SK-N-SH (cell line): ENCODE measurements around the gene ALG3. TPM values are rescaled to one million over a fixed set of nuclear protein-coding genes. Genes with fewer than 3 reads are reported as not detected.

Experiments
- CTCF ChIA-PET: fragments of 300-600, 350-600 bp; formaldehyde crosslinking; extraction: SDS; loops from one replicate; lab custom pipeline; 2021; lab: Yijun Ruan, JAX
- POLR2A ChIA-PET: fragments of 350-600 bp; sonication (Branson Sonifier 250); formaldehyde crosslinking; extraction: SDS; loops from one replicate; lab custom pipeline; 2020; ENCODE audit warnings: antibody characterized with exemption, inconsistent platforms; lab: Yijun Ruan, JAX
- DNase-seq: peaks from one replicate; pipeline ENCODE4 v3.0.0; 2012
- H2AFZ ChIP-seq: fragments of 200-600 bp; sonication (generic); 2 replicates; pipeline ENCODE4 v1.8.1; 2016; ENCODE audit warnings: antibody characterized with exemption, mild to moderate bottlenecking, low read depth
- H3F3A ChIP-seq: fragments of 200-600 bp; sonication (generic); replicated peaks from 2 replicates; pipeline ENCODE3; 2016; ENCODE audit warnings: antibody characterized with exemption, mild to moderate bottlenecking; ENCODE audit not compliant: insufficient read depth
- H3K27ac ChIP-seq, 2 experiments: fragments of 200-500 bp in 1 of 2; fragments of 200-600 bp in 1 of 2; sonication (Bioruptor generic) in 1 of 2; sonication (generic), shearing (Covaris generic) in 1 of 2; 2 replicates each; pipeline versions ENCODE4 v1.5.1 to v1.6.1; 2014 to 2016; ENCODE audit warnings: low read depth in 2 of 2, inconsistent platforms in 1 of 2, low read length in 1 of 2, mild to moderate bottlenecking in 1 of 2, mixed read lengths in 1 of 2
- H3K27me3 ChIP-seq: fragments of 200-600 bp; sonication (generic), shearing (Covaris generic); 2 replicates; pipeline ENCODE4 v1.6.1; 2016; ENCODE audit warnings: mixed run types; ENCODE audit not compliant: insufficient read depth
- H3K36me3 ChIP-seq, 2 experiments: fragments of 200-500 bp in 1 of 2; fragments of 200-600 bp in 1 of 2; sonication (Bioruptor generic) in 1 of 2; sonication (generic) in 1 of 2; replicated peaks in 1 of 2; 2 replicates each; pipeline versions ENCODE3 to v1.5.1; 2014 to 2016; ENCODE audit warnings: low read length in 1 of 2, mild to moderate bottlenecking in 1 of 2; ENCODE audit not compliant: insufficient read depth in 2 of 2, control insufficient read depth in 1 of 2
- H3K4me1 ChIP-seq, 2 experiments: fragments of 200-500 bp in 1 of 2; fragments of 200-600 bp in 1 of 2; sonication (Bioruptor generic) in 1 of 2; sonication (generic), shearing (Covaris generic) in 1 of 2; 2 replicates each; pipeline versions ENCODE4 v1.5.1 to v1.6.1; 2014 to 2016; ENCODE audit warnings: low read depth in 1 of 2, low read length in 1 of 2, mixed run types in 1 of 2; ENCODE audit not compliant: insufficient read depth in 2 of 2, control insufficient read depth in 1 of 2
- H3K4me2 ChIP-seq: fragments of 200-600 bp; sonication (generic), shearing (Covaris generic); 2 replicates; pipeline ENCODE4 v1.6.1; 2017; ENCODE audit warnings: mixed run types
- H3K4me3 ChIP-seq, 2 experiments: fragments of 200-500 bp in 1 of 2; fragments of 200-600 bp in 1 of 2; sonication (Bioruptor generic) in 1 of 2; sonication (generic), shearing (Covaris generic) in 1 of 2; 2 replicates each; pipeline versions ENCODE4 v1.5.1 to v1.8.1; 2014 to 2016; ENCODE audit warnings: low read depth in 2 of 2, inconsistent platforms in 1 of 2, low read length in 1 of 2, mild to moderate bottlenecking in 1 of 2, mixed read lengths in 1 of 2, moderate library complexity in 1 of 2
- H3K79me2 ChIP-seq: fragments of 200-600 bp; sonication (generic); 2 replicates; pipeline ENCODE4 v1.8.1; 2017; ENCODE audit warnings: mild to moderate bottlenecking; ENCODE audit not compliant: insufficient read depth
- H3K9ac ChIP-seq: fragments of 200-600 bp; sonication (generic); 2 replicates; pipeline ENCODE4 v1.6.1; 2017; ENCODE audit warnings: mixed run types
- H3K9me2 ChIP-seq: fragments of 200-600 bp; sonication (generic); 2 replicates; pipeline ENCODE4 v1.6.1; 2017; ENCODE audit warnings: mixed run types
- H3K9me3 ChIP-seq: fragments of 200-600 bp; sonication (generic); 2 replicates; pipeline ENCODE4 v1.6.1; 2017; ENCODE audit warnings: mixed run types, mild to moderate bottlenecking, moderate library complexity
- H4K20me1 ChIP-seq: fragments of 200-600 bp; sonication (generic); 2 replicates; pipeline ENCODE4 v1.6.1; 2017; ENCODE audit warnings: mild to moderate bottlenecking, mixed run types; ENCODE audit not compliant: insufficient read depth
- ELF1 ChIP-seq: IDR thresholded peaks from 2 replicates; pipeline ENCODE4 v1.4.0; 2012
- EP300 ChIP-seq, 2 experiments: IDR thresholded peaks; 2 replicates each; pipeline versions ENCODE4 v1.4.0 to v1.6.1; 2012; ENCODE audit warnings: borderline replicate concordance in 1 of 2, low read depth in 1 of 2, low read length in 1 of 2
- FOSL2 ChIP-seq: IDR thresholded peaks from 2 replicates; pipeline ENCODE4 v1.4.0; 2012; ENCODE audit warnings: low read depth, mild to moderate bottlenecking, moderate library complexity, borderline replicate concordance
- FOXJ3 ChIP-seq: sonication (generic); formaldehyde crosslinking; IDR thresholded peaks from 2 replicates; pipeline ENCODE4 v1.5.1; 2020; ENCODE audit warnings: mild to moderate bottlenecking, missing genetic modification reagents
- GABPA ChIP-seq: IDR thresholded peaks from 2 replicates; pipeline ENCODE4 v1.4.0; 2012; ENCODE audit warnings: low read depth, mild to moderate bottlenecking
- GATA2 ChIP-seq: sonication (generic); formaldehyde crosslinking; IDR thresholded peaks from 2 replicates; pipeline ENCODE4 v1.5.0; 2020; ENCODE audit warnings: mild to moderate bottlenecking, missing genetic modification reagents
- MXI1 ChIP-seq: IDR thresholded peaks from 2 replicates; pipeline ENCODE4 v1.6.1; 2012; ENCODE audit warnings: mild to moderate bottlenecking, low read depth, low read length, improper control_type of control experiment
- NFIC ChIP-seq: IDR thresholded peaks from 2 replicates; pipeline ENCODE4 v1.4.0; 2012; ENCODE audit warnings: borderline replicate concordance
- RAD21 ChIP-seq: IDR thresholded peaks from 2 replicates; pipeline ENCODE4 v1.6.1; 2012; ENCODE audit warnings: mild to moderate bottlenecking, low read length
- RCOR1 ChIP-seq: fragments of 150-350 bp; IDR thresholded peaks from 2 replicates; pipeline ENCODE4 v1.6.1; 2017; ENCODE audit warnings: antibody characterized with exemption, low read length
- REST ChIP-seq: IDR thresholded peaks from 2 replicates; pipeline ENCODE4 v1.6.1; 2012; ENCODE audit warnings: mild to moderate bottlenecking, low read depth, low read length, moderate library complexity
- RFX5 ChIP-seq: IDR thresholded peaks from 2 replicates; pipeline ENCODE4 v1.6.1; 2012; ENCODE audit warnings: mild to moderate bottlenecking, improper control_type of control experiment, low read length
- SIN3A ChIP-seq: IDR thresholded peaks from 2 replicates; pipeline ENCODE4 v1.6.1; 2012; ENCODE audit warnings: low read depth, mild to moderate bottlenecking, low read length, moderate library complexity, borderline replicate concordance
- TAF1 ChIP-seq: IDR thresholded peaks from 2 replicates; pipeline ENCODE4 v1.6.1; 2012; ENCODE audit warnings: low read depth, mild to moderate bottlenecking, low read length, moderate library complexity, borderline replicate concordance
- TEAD4 ChIP-seq: IDR thresholded peaks from 2 replicates; pipeline ENCODE4 v1.4.0; 2012; ENCODE audit warnings: mild to moderate bottlenecking, borderline replicate concordance; ENCODE audit not compliant: insufficient read depth
- USF1 ChIP-seq: IDR thresholded peaks from 2 replicates; pipeline ENCODE4 v1.4.0; 2012; ENCODE audit warnings: low read depth, borderline replicate concordance
- YY1 ChIP-seq: IDR thresholded peaks from 2 replicates; pipeline ENCODE4 v1.4.0; 2012; ENCODE audit warnings: low read depth, mild to moderate bottlenecking
- WGBS: methylation state at CpG from one replicate; pipeline ENCODE4 v1.1.6; 2017; ENCODE audit warnings: low lambda C conversion rate; 5-methylcytosine and 5-hydroxymethylcytosine counted together
- polyA plus RNA-seq, 3 experiments: library from polyadenylated mRNA; depleted of rRNA; stranded (reverse); fragments of >200 nt; gene quantifications; 2 replicates each; pipeline ENCODE4 v1.2.3, GENCODE V29; 2012
- TF ChIP-seq, protein P1 (sequence below): fragments of 200-600 bp; sonication (generic); IDR thresholded peaks from 2 replicates; pipeline ENCODE4 v1.6.1; 2017; ENCODE audit warnings: antibody characterized with exemption, mild to moderate bottlenecking, moderate library complexity
- TF ChIP-seq, protein P2 (sequence below): IDR thresholded peaks from 2 replicates; pipeline ENCODE4; 2012
- TF ChIP-seq, protein P3 (sequence below): IDR thresholded peaks from 2 replicates; pipeline ENCODE4 v1.4.0; 2012; ENCODE audit warnings: low read depth

ALG3 gene
- polyA plus RNA-seq, 1 of the 3 experiments (the other 2 are of a cell fraction), result 66.0 TPM

GRCh38 chr3:184255291-184256039, 6.7 kb upstream of the ALG3 start:
- H3F3A ChIP-seq, result peaks cover 2% of the 10 kb centered on the region
- no peak overlapping the region for H3K4me3 ChIP-seq
- peaks cover 22% of the 10 kb centered on the region for H4K20me1 ChIP-seq
- ChIA-PET CTCF (interaction anchor here (0.6 to 1.4 kb wide), 5 partner anchors 14 to 370 kb away, joined by 3 to 4 read pairs (median 4); partner anchors contain the start of gene PARL), POLR2A (no interaction called here)
- no peaks in the 10 kb centered on the region for H3K36me3 ChIP-seq
- no peak overlapping the region for H3K9ac ChIP-seq
- no peak overlapping the region for H2AFZ ChIP-seq
- TF ChIP-seq MXI1 (no peak), GATA2 (CRISPR knock-in tag) (no peak), RFX5 (no peak), YY1 (no peak), USF1 (no peak), FOXJ3 (CRISPR knock-in tag) (no peak), TAF1 (no peak), EP300 (IDR thresholded peaks at IDR 0.05; ENCODE audit: borderline replicate concordance in 1 of 2, low read depth in 1 of 2, low read length in 1 of 2) (no peak), NFIC (no peak), GABPA (no peak), SIN3A (no peak), TEAD4 (no peak), FOSL2 (no peak), REST (no peak), ELF1 (no peak), RAD21 (no peak), RCOR1 (no peak)
- TF ChIP-seq, protein P1, sequence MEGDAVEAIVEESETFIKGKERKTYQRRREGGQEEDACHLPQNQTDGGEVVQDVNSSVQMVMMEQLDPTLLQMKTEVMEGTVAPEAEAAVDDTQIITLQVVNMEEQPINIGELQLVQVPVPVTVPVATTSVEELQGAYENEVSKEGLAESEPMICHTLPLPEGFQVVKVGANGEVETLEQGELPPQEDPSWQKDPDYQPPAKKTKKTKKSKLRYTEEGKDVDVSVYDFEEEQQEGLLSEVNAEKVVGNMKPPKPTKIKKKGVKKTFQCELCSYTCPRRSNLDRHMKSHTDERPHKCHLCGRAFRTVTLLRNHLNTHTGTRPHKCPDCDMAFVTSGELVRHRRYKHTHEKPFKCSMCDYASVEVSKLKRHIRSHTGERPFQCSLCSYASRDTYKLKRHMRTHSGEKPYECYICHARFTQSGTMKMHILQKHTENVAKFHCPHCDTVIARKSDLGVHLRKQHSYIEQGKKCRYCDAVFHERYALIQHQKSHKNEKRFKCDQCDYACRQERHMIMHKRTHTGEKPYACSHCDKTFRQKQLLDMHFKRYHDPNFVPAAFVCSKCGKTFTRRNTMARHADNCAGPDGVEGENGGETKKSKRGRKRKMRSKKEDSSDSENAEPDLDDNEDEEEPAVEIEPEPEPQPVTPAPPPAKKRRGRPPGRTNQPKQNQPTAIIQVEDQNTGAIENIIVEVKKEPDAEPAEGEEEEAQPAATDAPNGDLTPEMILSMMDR, result no peak
- TF ChIP-seq, protein P2, sequence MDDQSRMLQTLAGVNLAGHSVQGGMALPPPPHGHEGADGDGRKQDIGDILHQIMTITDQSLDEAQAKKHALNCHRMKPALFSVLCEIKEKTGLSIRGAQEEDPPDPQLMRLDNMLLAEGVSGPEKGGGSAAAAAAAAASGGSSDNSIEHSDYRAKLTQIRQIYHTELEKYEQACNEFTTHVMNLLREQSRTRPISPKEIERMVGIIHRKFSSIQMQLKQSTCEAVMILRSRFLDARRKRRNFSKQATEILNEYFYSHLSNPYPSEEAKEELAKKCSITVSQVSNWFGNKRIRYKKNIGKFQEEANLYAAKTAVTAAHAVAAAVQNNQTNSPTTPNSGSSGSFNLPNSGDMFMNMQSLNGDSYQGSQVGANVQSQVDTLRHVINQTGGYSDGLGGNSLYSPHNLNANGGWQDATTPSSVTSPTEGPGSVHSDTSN, result no peak
- TF ChIP-seq, protein P3, sequence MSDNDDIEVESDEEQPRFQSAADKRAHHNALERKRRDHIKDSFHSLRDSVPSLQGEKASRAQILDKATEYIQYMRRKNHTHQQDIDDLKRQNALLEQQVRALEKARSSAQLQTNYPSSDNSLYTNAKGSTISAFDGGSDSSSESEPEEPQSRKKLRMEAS, result no peak
- H3K9me3 ChIP-seq, result no peaks in the 10 kb centered on the region
- no peaks in the 10 kb centered on the region for H3K27me3 ChIP-seq
- H3K4me2 ChIP-seq, result no peak overlapping the region
- 100% methylated on average over 3 of the region's 3 CpGs for WGBS
- no peaks in the 10 kb centered on the region for H3K9me2 ChIP-seq
- H3K4me1 ChIP-seq, result peaks cover 0 to 11% of the 10 kb centered on the region in 2 experiments; a peak in 2 of 4 replicates
- no peak for DNase-seq
- H3K79me2 ChIP-seq, result no peaks in the 10 kb centered on the region; the same call in 1 of the 2 replicates
- no peak overlapping the region for H3K27ac ChIP-seq
